ENCODE results near the gene UBR1. TPM values are rescaled to one million over a fixed set of nuclear protein-coding genes. Genes with fewer than 3 reads are reported as not detected.
"Not testable (repeated sequence)": the region's sequence is repeated elsewhere in the genome, so short reads cannot be mapped to it uniquely, and the experiment has no call there.

The UBR1 gene
- total RNA-seq, 1 experiment from 2014 or later, result 18.9 TPM

- no peak for TF ChIP-seq IRF1 (CRISPR knock-in tag; IDR thresholded peaks at IDR 0.05)
- no peak for TF ChIP-seq ZNF671 (CRISPR knock-in tag; IDR thresholded peaks at IDR 0.05)
- TF ChIP-seq PRDM15 (CRISPR knock-in tag; IDR thresholded peaks at IDR 0.05), result no peak
- no peak for TF ChIP-seq CBFB (CRISPR knock-in tag; IDR thresholded peaks at IDR 0.05; ENCODE audit: low read depth)
- TF ChIP-seq ESRRA (CRISPR knock-in tag; IDR thresholded peaks at IDR 0.05; ENCODE audit: borderline replicate concordance), result no peak
- TF ChIP-seq ZNF396 (CRISPR knock-in tag; IDR thresholded peaks at IDR 0.05; ENCODE audit: borderline replicate concordance), result no peak
- TF ChIP-seq ZSCAN18 (CRISPR knock-in tag; IDR thresholded peaks at IDR 0.05), result no peak
- TF ChIP-seq NR2C2 (CRISPR knock-in tag; IDR thresholded peaks at IDR 0.05), result no peak
- TF ChIP-seq PREB (CRISPR knock-in tag; IDR thresholded peaks at IDR 0.05; ENCODE audit: borderline replicate concordance), result no peak
- no peak for TF ChIP-seq SMAD4 (CRISPR knock-in tag; IDR thresholded peaks at IDR 0.05)
These were observed 119.0 kb downstream of the UBR1 start (continued) for GRCh38 chr15:42986693-42987342.

GRCh38 chr15:42984493-42985034 lies 121.3 kb downstream of the UBR1 start:
- no peaks in the 10 kb centered on the region for H3K9me3 Mint-ChIP-seq
- DNase-seq (ENCODE audit: low spot score), result no peak
- no peaks in the 10 kb centered on the region for H3K4me1 Mint-ChIP-seq
- ATAC-seq, result no peak
- TF ChIP-seq SMAD3 (CRISPR knock-in tag; IDR thresholded peaks at IDR 0.05; ENCODE audit: borderline replicate concordance) (no peak), TCF7 (CRISPR knock-in tag; IDR thresholded peaks at IDR 0.05; ENCODE audit: low read depth) (no peak), E2F1 (CRISPR knock-in tag; IDR thresholded peaks at IDR 0.05) (no peak), ZNF138 (CRISPR knock-in tag; conservative IDR thresholded peaks at IDR 0.05) (no peak), ETV6 (CRISPR knock-in tag; IDR thresholded peaks at IDR 0.05) (no peak), HMGXB4 (CRISPR knock-in tag; IDR thresholded peaks at IDR 0.05) (no peak), ZNF281 (CRISPR knock-in tag; IDR thresholded peaks at IDR 0.05) (no peak), MXD4 (CRISPR knock-in tag; IDR thresholded peaks at IDR 0.05; ENCODE audit: borderline replicate concordance) (no peak), RELA (CRISPR knock-in tag; IDR thresholded peaks at IDR 0.05; ENCODE audit: borderline replicate concordance) (no peak), ATF3 (CRISPR knock-in tag; conservative IDR thresholded peaks at IDR 0.05) (no peak)
- POLR2A ChIA-PET, result no interaction called here
- H3K36me3 Mint-ChIP-seq, result peaks cover 10% of the 10 kb centered on the region
- CTCF ChIA-PET, result interaction anchor here (0.9 kb wide), 1 partner anchor 184 kb away, joined by 4 read pairs; no protein-coding TSS in a partner anchor
- H3K27ac Mint-ChIP-seq, result no peak overlapping the region
- no peaks in the 10 kb centered on the region for H3K27me3 Mint-ChIP-seq (ENCODE audit: low read depth)
- H3K4me3 Mint-ChIP-seq, result no peak overlapping the region

GRCh38 chr15:42979113-42979512 lies 126.7 kb downstream of the UBR1 start:
- DNase-seq (ENCODE audit: low spot score); H3K9me3 Mint-ChIP-seq; H3K27me3 Mint-ChIP-seq (ENCODE audit: low read depth); H3K4me3 Mint-ChIP-seq; ATAC-seq; POLR2A ChIA-PET; H3K27ac Mint-ChIP-seq; H3K4me1 Mint-ChIP-seq: not testable (repeated sequence)
- peaks cover 24% of the 10 kb centered on the region for H3K36me3 Mint-ChIP-seq
- CTCF ChIA-PET, result interaction anchor here (0.7 kb wide), 1 partner anchor 246 kb away, joined by 3 read pairs; no protein-coding TSS in a partner anchor
